Measurements from ENCODE around the gene BCDIN3D. TPM values are rescaled to one million over a fixed set of nuclear protein-coding genes. Genes with fewer than 3 reads are reported as not detected.

The BCDIN3D gene
- polyA plus RNA-seq, 4 donors = 5.3 to 9.6 (median 8.3) TPM

Other genes starting within 250 kb of the BCDIN3D start
- gene FAM186B, start 237.5 kb downstream of the BCDIN3D start, polyA plus RNA-seq (ENCODE audit: insufficient read length in 4 of 4) = 1 to 10 TPM in 2 of 4 donors, under 1 TPM in 2; 0.82 to 2.4 (median 1.00) TPM
- 10 to 100 TPM; 20.0 to 37.3 (median 22.3) TPM for gene PRPF40B, start 219.5 kb downstream of the BCDIN3D start, polyA plus RNA-seq (ENCODE audit: insufficient read length in 4 of 4)
- gene FMNL3, start 135.7 kb downstream of the BCDIN3D start, polyA plus RNA-seq (ENCODE audit: insufficient read length in 4 of 4) = 10 to 100 TPM; 36.8 to 39.7 (median 37.8) TPM
- 100 to 1,000 TPM; 443 to 774 (median 723) TPM for gene TMBIM6, start 101.5 kb downstream of the BCDIN3D start, polyA plus RNA-seq (ENCODE audit: insufficient read length in 4 of 4)
- gene NCKAP5L, start 14.7 kb downstream of the BCDIN3D start, polyA plus RNA-seq (ENCODE audit: insufficient read length in 4 of 4) = 10 to 100 TPM; 14.1 to 24.3 (median 19.1) TPM
- 10 to 100 TPM in 1 of 4 donors, 1 to 10 TPM in 3; 3.3 to 35.7 (median 3.9) TPM for gene FAIM2, start 60.8 kb upstream of the BCDIN3D start, polyA plus RNA-seq (ENCODE audit: insufficient read length in 4 of 4)
- 100 to 1,000 TPM in 3 of 4 donors, under 1 TPM in 1; 0.76 to 242 (median 119) TPM for gene AQP2, start 107.6 kb upstream of the BCDIN3D start, polyA plus RNA-seq (ENCODE audit: insufficient read length in 4 of 4)
- 1 to 10 TPM; 2.0 to 6.8 (median 3.4) TPM for gene AQP5, start 118.8 kb upstream of the BCDIN3D start, polyA plus RNA-seq (ENCODE audit: insufficient read length in 4 of 4)
- gene AQP6, start 129.8 kb upstream of the BCDIN3D start, polyA plus RNA-seq (ENCODE audit: insufficient read length in 4 of 4) = 10 to 100 TPM in 3 of 4 donors, under 1 TPM in 1; 0.94 to 19.2 (median 16.6) TPM
- 10 to 100 TPM; 45.4 to 50.4 (median 49.6) TPM for gene RACGAP1, start 182.4 kb upstream of the BCDIN3D start, polyA plus RNA-seq (ENCODE audit: insufficient read length in 4 of 4)
- 10 to 100 TPM in 1 of 4 donors, 1 to 10 TPM in 3; 4.3 to 21.4 (median 4.9) TPM for gene ASIC1, start 214.5 kb upstream of the BCDIN3D start, polyA plus RNA-seq (ENCODE audit: insufficient read length in 4 of 4)
- gene SMARCD1, start 242.2 kb upstream of the BCDIN3D start, polyA plus RNA-seq (ENCODE audit: insufficient read length in 4 of 4) = 100 to 1,000 TPM; 102 to 183 (median 175) TPM

Measured in left renal pelvis (tissue), 4 donors.